ENCODE results near the gene GEMIN8.

GEMIN8 gene

GRCh38 chrX:14022019-14022418, 7.7 kb downstream of the GEMIN8 start:
- no peak for TF ChIP-seq CTCF (IDR thresholded peaks at IDR 0.05; ENCODE audit: borderline replicate concordance, insufficient read depth, low read depth, low read length)
- H3K4me3 ChIP-seq (ENCODE audit: low read depth, low read length): no peak overlapping the region

- no peak for TF ChIP-seq CTCF (IDR thresholded peaks at IDR 0.05; ENCODE audit: borderline replicate concordance, insufficient read depth, low read depth, low read length)
- H3K4me3 ChIP-seq (ENCODE audit: low read depth, low read length): no peak overlapping the region
Measured at GRCh38 chrX:14017399-14017798, 12.3 kb downstream of the GEMIN8 start.

- no peak for TF ChIP-seq CTCF (IDR thresholded peaks at IDR 0.05; ENCODE audit: borderline replicate concordance, insufficient read depth, low read depth, low read length)
- H3K4me3 ChIP-seq (ENCODE audit: low read depth, low read length): no peak overlapping the region
Measured at GRCh38 chrX:14015941-14016340, 13.8 kb downstream of the GEMIN8 start.

GRCh38 chrX:14015294-14015693, 14.4 kb downstream of the GEMIN8 start:
- no peak for TF ChIP-seq CTCF (IDR thresholded peaks at IDR 0.05; ENCODE audit: borderline replicate concordance, insufficient read depth, low read depth, low read length)
- H3K4me3 ChIP-seq (ENCODE audit: low read depth, low read length): no peak overlapping the region

GRCh38 chrX:14014526-14014925, 15.2 kb downstream of the GEMIN8 start:
- no peak overlapping the region for H3K4me3 ChIP-seq (ENCODE audit: low read depth, low read length)
- no peak for TF ChIP-seq CTCF (IDR thresholded peaks at IDR 0.05; ENCODE audit: borderline replicate concordance, insufficient read depth, low read depth, low read length)

GRCh38 chrX:14013054-14013453, 16.6 kb downstream of the GEMIN8 start:
- H3K4me3 ChIP-seq (ENCODE audit: low read depth, low read length): no peak overlapping the region
- no peak for TF ChIP-seq CTCF (IDR thresholded peaks at IDR 0.05; ENCODE audit: borderline replicate concordance, insufficient read depth, low read depth, low read length)

- no peak for TF ChIP-seq CTCF (IDR thresholded peaks at IDR 0.05; ENCODE audit: borderline replicate concordance, insufficient read depth, low read depth, low read length)
- no peak overlapping the region for H3K4me3 ChIP-seq (ENCODE audit: low read depth, low read length)
Measured at GRCh38 chrX:14010566-14010965, 19.1 kb downstream of the GEMIN8 start.

Measured in GM12875 (cell line).